ENCODE results near the gene N4BP2L2. TPM values are rescaled to one million over a fixed set of nuclear protein-coding genes. Genes with fewer than 3 reads are reported as not detected.

N4BP2L2 gene
- total RNA-seq, 1 donor from 2014 or later = 81.9 TPM

GRCh38 chr13:32585550-32586079, 47.0 kb upstream of the N4BP2L2 start:
- Histone ChIP-seq H3K9ac (ENCODE audit: low read length) (peak overlapping the region; percentile 85), H3K4me2 (ENCODE audit: low read length) (peak overlapping the region; percentile 92), H2AFZ (ENCODE audit: low read depth, low read length) (peak overlapping the region; percentile 73), H4K20me1 (ENCODE audit: insufficient read depth, low read length) (peaks cover 26% of the 10 kb centered on the region), H3K4me1 (ENCODE audit: insufficient read depth, low read length) (peaks cover 7% of the 10 kb centered on the region), H3K79me2 (ENCODE audit: insufficient read depth, low read length) (peaks cover 36% of the 10 kb centered on the region), H3K27ac (ENCODE audit: low read depth, low read length) (peak overlapping the region; percentile 55), H3K9me3 (ENCODE audit: insufficient read depth, low read depth, low read length) (no peaks in the 10 kb centered on the region), H3K27me3 (ENCODE audit: insufficient read depth, low read length) (no peaks in the 10 kb centered on the region), H3K4me3 (ENCODE audit: insufficient read depth, low read depth, low read length) (peak overlapping the region; percentile 84), H3K36me3 (ENCODE audit: insufficient read depth, low read length) (no peaks in the 10 kb centered on the region)
- peaks cover 25% of the 10 kb centered on the region for H3K4me1 Mint-ChIP-seq (ENCODE audit: low read depth, unreplicated experiment)
- no peak for FAIRE-seq
- H3K4me3 Mint-ChIP-seq (ENCODE audit: unreplicated experiment) = peak overlapping the region; percentile 88
- peak overlapping the region; percentile 88 for H3K27ac Mint-ChIP-seq (ENCODE audit: unreplicated experiment)
- peak; percentile 49 for DNase-seq (ENCODE audit: low read depth)
- H3K27me3 Mint-ChIP-seq (ENCODE audit: low read depth, unreplicated experiment) = no peaks in the 10 kb centered on the region
- H3K9me3 Mint-ChIP-seq (ENCODE audit: unreplicated experiment) = no peaks in the 10 kb centered on the region
- H3K36me3 Mint-ChIP-seq (ENCODE audit: low read depth, unreplicated experiment) = no peaks in the 10 kb centered on the region
- TF ChIP-seq EZH2 (IDR thresholded peaks at IDR 0.05; ENCODE audit: insufficient read depth, low read length) = no peak
- no peak for TF ChIP-seq CTCF (IDR thresholded peaks at IDR 0.05; ENCODE audit: insufficient read depth, low read depth, low read length)

GRCh38 chr13:32582991-32583390, 44.4 kb upstream of the N4BP2L2 start:
- no peak for TF ChIP-seq CTCF (IDR thresholded peaks at IDR 0.05; ENCODE audit: insufficient read depth, low read depth, low read length)

GRCh38 chr13:32582281-32582680, 43.7 kb upstream of the N4BP2L2 start:
- TF ChIP-seq CTCF (IDR thresholded peaks at IDR 0.05; ENCODE audit: insufficient read depth, low read depth, low read length) (no peak), EZH2 (IDR thresholded peaks at IDR 0.05; ENCODE audit: insufficient read depth, low read length) (no peak)
- Histone ChIP-seq H3K79me2 (ENCODE audit: insufficient read depth, low read length) (peaks cover 3% of the 10 kb centered on the region), H3K9me3 (ENCODE audit: insufficient read depth, low read depth, low read length) (peaks cover 2% of the 10 kb centered on the region), H3K4me1 (ENCODE audit: insufficient read depth, low read length) (peaks cover 4% of the 10 kb centered on the region), H3K27ac (ENCODE audit: low read depth, low read length) (no peak overlapping the region), H2AFZ (ENCODE audit: low read depth, low read length) (no peak overlapping the region), H3K4me2 (ENCODE audit: low read length) (no peak overlapping the region), H4K20me1 (ENCODE audit: insufficient read depth, low read length) (no peaks in the 10 kb centered on the region), H3K36me3 (ENCODE audit: insufficient read depth, low read length) (no peaks in the 10 kb centered on the region), H3K9ac (ENCODE audit: low read length) (no peak overlapping the region), H3K27me3 (ENCODE audit: insufficient read depth, low read length) (no peaks in the 10 kb centered on the region), H3K4me3 (ENCODE audit: insufficient read depth, low read depth, low read length) (no peak overlapping the region)
- no peaks in the 10 kb centered on the region for H3K36me3 Mint-ChIP-seq (ENCODE audit: low read depth, unreplicated experiment)
- H3K4me3 Mint-ChIP-seq (ENCODE audit: unreplicated experiment) = no peak overlapping the region
- no peak for FAIRE-seq
- no peak overlapping the region for H3K27ac Mint-ChIP-seq (ENCODE audit: unreplicated experiment)
- no peaks in the 10 kb centered on the region for H3K9me3 Mint-ChIP-seq (ENCODE audit: unreplicated experiment)
- H3K27me3 Mint-ChIP-seq (ENCODE audit: low read depth, unreplicated experiment) = no peaks in the 10 kb centered on the region
- H3K4me1 Mint-ChIP-seq (ENCODE audit: low read depth, unreplicated experiment) = peaks cover 5% of the 10 kb centered on the region
- DNase-seq (ENCODE audit: low read depth) = no peak

More at GRCh38 chr13:32582991-32583390, 44.4 kb upstream of the N4BP2L2 start:
- no peak overlapping the region for H3K9ac ChIP-seq (ENCODE audit: low read length)
- H3K27me3 ChIP-seq (ENCODE audit: insufficient read depth, low read length) = no peaks in the 10 kb centered on the region
- H3K79me2 ChIP-seq (ENCODE audit: insufficient read depth, low read length) = peaks cover 10% of the 10 kb centered on the region
- no peak overlapping the region for H3K27ac Mint-ChIP-seq (ENCODE audit: unreplicated experiment)
- H3K4me3 Mint-ChIP-seq (ENCODE audit: unreplicated experiment) = no peak overlapping the region
- no peak overlapping the region for H2AFZ ChIP-seq (ENCODE audit: low read depth, low read length)
- H3K4me3 ChIP-seq (ENCODE audit: insufficient read depth, low read depth, low read length) = no peak overlapping the region
- peaks cover 5% of the 10 kb centered on the region for H3K4me1 Mint-ChIP-seq (ENCODE audit: low read depth, unreplicated experiment)
- no peaks in the 10 kb centered on the region for H3K27me3 Mint-ChIP-seq (ENCODE audit: low read depth, unreplicated experiment)
- H3K4me2 ChIP-seq (ENCODE audit: low read length) = no peak overlapping the region
- peaks cover 4% of the 10 kb centered on the region for H3K4me1 ChIP-seq (ENCODE audit: insufficient read depth, low read length)
- H3K9me3 ChIP-seq (ENCODE audit: insufficient read depth, low read depth, low read length) = no peaks in the 10 kb centered on the region
- H3K9me3 Mint-ChIP-seq (ENCODE audit: unreplicated experiment) = no peaks in the 10 kb centered on the region
- H3K36me3 ChIP-seq (ENCODE audit: insufficient read depth, low read length) = no peaks in the 10 kb centered on the region
- H3K36me3 Mint-ChIP-seq (ENCODE audit: low read depth, unreplicated experiment) = no peaks in the 10 kb centered on the region
- no peak for FAIRE-seq
- H3K27ac ChIP-seq (ENCODE audit: low read depth, low read length) = no peak overlapping the region
- H4K20me1 ChIP-seq (ENCODE audit: insufficient read depth, low read length) = peaks cover 6% of the 10 kb centered on the region
- no peak for DNase-seq (ENCODE audit: low read depth)
